NCI-H69 (cell line): ENCODE data around the gene CBR3.

Experiments used
- DNase-seq: peaks from one replicate; lab custom pipeline; 2025; lab: John Stamatoyannopoulos, UW

Gene CBR3

DNA sequence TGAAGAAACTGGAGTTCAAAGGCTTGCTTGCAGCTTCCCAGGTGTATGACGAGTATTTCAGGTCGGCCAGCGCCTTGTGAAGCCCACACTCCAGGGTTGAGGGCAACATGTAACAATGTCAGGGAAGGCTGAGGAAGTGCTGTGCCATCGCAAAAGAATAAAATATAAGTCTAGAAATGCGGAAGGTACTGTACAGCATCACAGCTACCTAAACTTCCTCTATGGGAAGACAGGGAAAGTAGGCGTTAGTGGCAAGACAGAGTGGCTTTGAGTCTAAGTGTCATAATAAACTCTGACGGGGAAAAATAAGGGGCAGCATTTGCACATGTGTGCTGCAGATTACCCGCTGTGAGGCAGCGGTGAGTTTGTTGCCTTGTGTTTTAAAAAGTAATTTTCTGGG is 50.6 kb downstream of the CBR3 start:
- DNase-seq = no peak

DNA sequence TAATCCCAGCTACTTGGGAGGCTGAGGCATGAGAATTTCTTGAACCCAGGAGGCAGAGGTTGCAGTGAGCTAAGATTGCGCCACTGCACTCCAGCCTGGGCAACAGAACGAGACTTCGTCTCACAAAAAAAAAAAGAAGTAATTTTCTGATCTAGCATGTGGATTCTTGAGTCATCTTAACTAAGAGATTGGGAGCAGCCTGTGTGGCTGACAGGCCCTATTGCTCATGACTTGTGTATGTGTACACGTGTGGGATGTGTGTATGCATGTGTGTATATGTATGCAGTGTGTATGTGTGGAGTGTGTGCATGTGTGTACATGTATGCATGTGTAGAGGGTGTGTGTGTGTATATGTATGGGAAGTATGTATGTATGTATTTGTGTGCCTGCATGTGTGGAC is 51.2 kb downstream of the CBR3 start:
- no peak for DNase-seq

DNA sequence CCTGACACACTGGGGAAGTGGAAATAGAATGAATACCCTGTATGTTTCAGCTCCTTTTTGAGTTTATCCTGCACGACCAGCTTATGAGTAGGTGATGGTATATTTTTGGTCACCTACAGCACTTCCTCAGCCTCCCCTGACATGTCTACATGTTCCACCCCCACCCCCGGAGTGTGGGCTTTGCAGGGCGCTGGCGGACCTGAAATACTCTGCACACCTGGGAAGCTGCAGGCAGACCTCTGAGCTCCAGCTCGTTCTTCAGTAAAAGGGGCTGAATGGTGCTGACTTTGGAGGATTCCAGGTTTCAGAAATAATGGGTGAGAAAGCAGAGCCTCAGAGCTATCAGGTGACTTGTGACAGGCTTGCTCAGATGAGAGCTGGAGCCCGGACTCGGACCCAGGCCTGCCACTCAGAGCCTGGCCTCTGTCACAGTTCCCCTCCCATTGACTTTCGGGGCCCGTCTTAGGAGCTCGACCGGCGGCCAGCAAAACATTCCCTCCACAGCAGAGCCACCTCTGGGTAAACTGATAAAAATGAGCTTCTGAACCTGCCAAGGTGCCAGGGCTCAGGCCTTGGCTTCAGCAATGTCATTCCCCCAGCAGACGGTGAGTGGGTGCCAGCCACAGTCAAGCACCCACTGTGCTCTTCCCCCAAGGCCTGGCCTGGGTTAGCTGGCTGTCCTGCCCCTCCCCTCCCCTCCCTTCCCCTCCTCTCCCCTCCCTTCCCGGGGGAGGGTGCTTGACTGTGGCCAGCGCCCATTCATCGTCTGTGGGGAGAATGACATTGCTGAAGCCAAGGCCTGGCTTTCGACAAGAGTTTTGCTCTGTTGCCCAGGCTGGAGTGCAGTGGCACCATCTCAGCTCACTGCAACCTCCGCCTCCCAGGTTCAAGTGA is 51.9 kb downstream of the CBR3 start:
- peak; percentile 21 for DNase-seq

DNA sequence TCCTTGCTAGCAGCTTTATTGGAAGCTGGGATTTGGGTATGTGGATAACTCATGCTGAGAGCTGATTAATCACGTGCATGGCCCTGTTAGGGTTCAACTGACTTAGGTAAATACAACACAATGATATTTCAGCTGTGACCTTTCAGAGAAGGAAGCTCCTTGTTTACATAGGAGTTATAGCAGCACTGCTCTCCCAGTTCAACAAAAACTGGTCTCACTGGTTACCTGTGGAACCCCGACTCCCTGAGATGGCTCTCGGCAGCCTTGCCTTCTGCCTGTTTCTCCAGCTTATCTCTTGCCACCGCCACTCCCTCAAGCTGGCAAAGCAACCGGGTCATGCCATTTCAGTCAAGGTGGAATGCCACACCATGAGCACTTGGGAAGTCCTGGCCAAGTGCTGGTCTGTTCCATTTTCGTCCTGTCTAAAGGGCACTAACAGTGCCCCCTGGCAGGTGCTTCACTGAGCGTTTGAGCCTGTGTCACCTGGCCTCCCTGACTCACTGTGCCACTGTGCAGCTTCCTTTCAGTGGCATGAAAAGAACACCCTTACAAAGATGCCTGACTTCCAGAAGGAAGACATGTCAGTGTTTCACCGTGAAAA is 53.3 kb downstream of the CBR3 start:
- peak; percentile 98 for DNase-seq

DNA sequence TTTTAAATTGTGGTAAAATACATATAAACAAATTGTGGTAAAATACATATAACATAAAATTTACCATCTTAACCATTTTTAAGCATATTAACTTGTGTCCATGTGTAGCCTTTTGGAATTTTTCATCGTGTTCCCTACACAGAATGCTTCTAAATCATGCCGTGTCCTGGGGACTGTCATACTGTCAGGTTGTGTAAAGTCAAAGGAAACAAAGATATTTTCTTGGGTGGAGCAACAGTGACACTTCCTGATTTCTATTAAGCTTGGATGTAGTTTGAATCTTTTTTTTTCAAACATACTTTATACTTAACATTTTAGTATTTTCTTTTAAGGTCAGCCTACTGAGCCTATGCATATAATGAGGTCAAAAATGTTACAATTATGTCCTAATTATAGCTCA is 54.1 kb downstream of the CBR3 start:
- no peak for DNase-seq

DNA sequence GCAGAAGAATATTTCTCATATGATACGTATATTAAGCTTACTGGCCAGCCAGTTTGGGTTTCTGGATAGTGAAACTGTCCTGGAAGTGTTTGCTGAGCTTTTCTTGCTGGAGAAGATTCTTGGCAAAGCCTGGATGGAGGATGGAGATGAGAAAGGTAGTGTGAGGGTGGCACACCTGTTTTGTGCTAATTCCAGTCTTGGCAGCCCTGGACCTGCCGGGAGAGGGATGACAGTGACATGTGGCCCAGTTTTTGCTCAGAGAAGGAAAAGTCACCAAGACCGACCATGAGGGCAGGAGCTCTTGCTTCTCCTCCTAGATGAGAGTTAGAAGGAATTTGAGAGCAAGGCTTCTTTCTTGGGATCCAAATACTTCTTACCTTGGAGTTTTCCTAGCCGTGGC is 55.9 kb downstream of the CBR3 start:
- DNase-seq = no peak

DNA sequence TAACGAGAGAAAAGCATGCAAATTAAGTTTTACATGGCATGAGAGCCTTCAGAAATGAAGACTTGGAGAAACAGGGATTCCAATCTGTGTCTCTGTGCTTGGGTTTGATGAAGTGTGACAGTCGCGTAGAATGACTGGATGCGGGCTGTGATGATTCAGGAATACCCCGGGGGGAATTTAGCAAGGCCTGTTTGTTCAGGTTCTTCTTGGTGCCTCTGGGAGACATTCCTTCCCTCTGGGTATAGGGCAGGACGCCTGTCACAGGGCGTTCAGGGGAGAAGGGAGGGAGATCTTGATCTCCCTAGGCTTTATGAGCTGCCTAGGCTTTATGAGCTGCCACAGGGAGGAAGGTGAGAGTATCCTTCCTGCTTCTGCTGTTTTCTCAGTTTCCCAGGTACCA is 58.3 kb downstream of the CBR3 start:
- DNase-seq = no peak

DNA sequence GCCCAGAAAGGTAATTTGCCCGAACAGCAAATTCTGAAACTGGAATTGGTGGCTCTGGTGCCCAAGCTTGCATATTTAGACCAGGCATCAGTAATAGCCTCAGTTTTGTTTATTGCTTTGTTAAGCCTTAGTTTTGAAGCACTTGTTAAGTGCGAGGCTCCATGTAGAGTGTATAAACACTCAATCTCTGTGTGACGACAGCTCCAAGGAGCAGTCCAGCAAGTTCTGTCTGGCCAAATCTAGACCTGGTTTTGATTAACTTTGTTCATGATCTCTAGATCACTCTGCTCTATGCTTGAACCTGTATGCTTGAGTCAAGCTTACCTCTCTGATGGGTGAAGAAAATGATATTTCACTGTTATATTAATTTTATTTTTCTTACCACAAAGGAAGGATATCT is 59.1 kb downstream of the CBR3 start:
- no peak for DNase-seq

DNA sequence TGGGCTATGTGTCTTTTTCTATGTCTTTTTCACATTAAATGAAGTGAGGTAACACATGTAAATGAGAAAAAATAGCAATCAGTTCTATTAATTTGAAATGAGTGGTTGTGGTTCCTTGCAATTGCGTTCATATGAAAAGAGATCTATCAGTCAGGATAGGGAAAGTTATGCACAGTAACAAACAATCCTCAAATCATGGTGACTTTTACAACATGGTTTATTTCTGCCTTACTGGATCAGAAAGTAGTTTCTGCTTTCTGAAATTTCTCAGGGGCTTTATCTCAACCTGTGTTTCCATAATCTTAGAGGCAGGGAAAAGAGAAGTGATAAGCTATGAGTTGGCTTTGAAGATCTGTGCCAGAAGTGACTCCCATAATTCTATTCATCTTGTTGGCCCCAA is 60.7 kb downstream of the CBR3 start:
- DNase-seq = no peak
